ENCODE results near the gene KANK2. TPM values are rescaled to one million over a fixed set of nuclear protein-coding genes. Genes with fewer than 3 reads are reported as not detected.
"Not testable (repeated sequence)": the region's sequence is repeated elsewhere in the genome, so short reads cannot be mapped to it uniquely, and the experiment has no call there.

The KANK2 gene
- total RNA-seq, 5 donors from 2014 or later (not counting 1 experiment from before 2014, with no cell fraction given) = 0.68 to 1.9 (median 1.2) TPM

GRCh38 chr19:11140896-11141295 is 56.4 kb downstream of the KANK2 start:
- DNase-seq (no peak), ATAC-seq (replicated peaks in 1 of 4) (no peak)
- Histone ChIP-seq H3K9me3 (no peaks in the 10 kb centered on the region), H3K27me3 (replicated peaks in 1 of 2; ENCODE audit: control insufficient read depth in 2 of 2, extremely low read depth in 1 of 2, insufficient read depth in 2 of 2, low read length in 1 of 2) (peaks cover 0 to 15% of the 10 kb centered on the region in 2 experiments), H3K4me3 (ENCODE audit: control insufficient read depth in 1 of 2, extremely low read depth in 1 of 2, low read length in 1 of 2) (no peak overlapping the region), H3K36me3 (ENCODE audit: control insufficient read depth in 2 of 2, extremely low read depth in 1 of 2, insufficient read depth in 1 of 2, low read length in 1 of 2) (no peaks in the 10 kb centered on the region), H3K27ac (ENCODE audit: low read length) (no peak overlapping the region), H3K4me1 (ENCODE audit: control insufficient read depth in 1 of 2, extremely low read depth in 1 of 2, insufficient read depth in 2 of 2, low read length in 2 of 2) (peaks cover 3 to 35% of the 10 kb centered on the region in 2 experiments)
- Mint-ChIP-seq H3K9me3 (no peaks in the 10 kb centered on the region), H3K27ac (no peak overlapping the region), H3K36me3 (no peaks in the 10 kb centered on the region), H3K27me3 (no peaks in the 10 kb centered on the region), H3K4me1 (peaks cover 9 to 25% (median 13%) of the 10 kb centered on the region in 3 donors), H3K4me3 (no peak overlapping the region)
- ChIA-PET CTCF (no interaction called here), POLR2A (no interaction called here)
- WGBS (ENCODE audit: insufficient coverage) = 97% methylated on average over 5 of the region's 9 CpGs

DNA sequence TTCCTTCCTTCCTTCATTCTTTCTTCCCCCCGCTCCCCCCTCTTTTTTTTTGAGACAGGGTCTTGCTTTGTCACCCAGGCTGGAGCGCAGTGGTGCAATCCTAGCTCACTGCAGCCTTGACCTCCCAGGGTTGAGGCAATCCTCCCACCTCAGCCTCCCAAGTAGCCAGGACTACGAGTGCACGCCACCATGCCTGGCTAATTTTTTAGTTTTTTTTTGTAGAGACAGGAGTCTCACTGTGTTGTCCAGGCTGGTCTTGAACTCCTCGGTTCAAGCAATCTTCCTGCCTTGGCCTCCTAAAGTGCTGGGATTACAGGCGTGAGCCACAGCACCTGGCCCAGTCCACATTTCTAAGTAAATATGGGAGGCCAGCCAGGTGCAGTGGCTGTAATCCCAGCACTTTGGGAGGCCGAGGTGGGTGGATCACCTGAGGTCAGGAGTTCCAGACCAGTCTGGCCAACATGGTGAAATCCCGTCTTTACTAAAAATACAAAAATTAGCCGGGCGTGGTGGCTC is 57.3 kb downstream of the KANK2 start:
- H3K4me3 Mint-ChIP-seq; H3K9me3 ChIP-seq; H3K27ac ChIP-seq (ENCODE audit: low read length); H3K36me3 ChIP-seq (ENCODE audit: control insufficient read depth in 2 of 2, extremely low read depth in 1 of 2, insufficient read depth in 1 of 2, low read length in 1 of 2); DNase-seq; ATAC-seq (replicated peaks in 1 of 4); H3K36me3 Mint-ChIP-seq; H3K27ac Mint-ChIP-seq; H3K27me3 Mint-ChIP-seq; H3K9me3 Mint-ChIP-seq; H3K4me3 ChIP-seq (ENCODE audit: control insufficient read depth in 1 of 2, extremely low read depth in 1 of 2, low read length in 1 of 2); POLR2A ChIA-PET: not testable (repeated sequence)
- H3K4me1 Mint-ChIP-seq = peaks cover 9 to 25% (median 13%) of the 10 kb centered on the region in 3 donors
- H3K27me3 ChIP-seq (replicated peaks in 1 of 2; ENCODE audit: control insufficient read depth in 2 of 2, extremely low read depth in 1 of 2, insufficient read depth in 2 of 2, low read length in 1 of 2) = peaks cover 0 to 15% of the 10 kb centered on the region in 2 experiments
- 97% methylated on average over 6 of the region's 10 CpGs for WGBS (ENCODE audit: insufficient coverage)
- CTCF ChIA-PET = interaction anchor here in 1 of 2 donors (0.6 kb wide), 1 partner anchor 672 kb away, joined by 4 read pairs; no protein-coding TSS in a partner anchor
- peaks cover 3 to 35% of the 10 kb centered on the region in 2 experiments for H3K4me1 ChIP-seq (ENCODE audit: control insufficient read depth in 1 of 2, extremely low read depth in 1 of 2, insufficient read depth in 2 of 2, low read length in 2 of 2)

DNA sequence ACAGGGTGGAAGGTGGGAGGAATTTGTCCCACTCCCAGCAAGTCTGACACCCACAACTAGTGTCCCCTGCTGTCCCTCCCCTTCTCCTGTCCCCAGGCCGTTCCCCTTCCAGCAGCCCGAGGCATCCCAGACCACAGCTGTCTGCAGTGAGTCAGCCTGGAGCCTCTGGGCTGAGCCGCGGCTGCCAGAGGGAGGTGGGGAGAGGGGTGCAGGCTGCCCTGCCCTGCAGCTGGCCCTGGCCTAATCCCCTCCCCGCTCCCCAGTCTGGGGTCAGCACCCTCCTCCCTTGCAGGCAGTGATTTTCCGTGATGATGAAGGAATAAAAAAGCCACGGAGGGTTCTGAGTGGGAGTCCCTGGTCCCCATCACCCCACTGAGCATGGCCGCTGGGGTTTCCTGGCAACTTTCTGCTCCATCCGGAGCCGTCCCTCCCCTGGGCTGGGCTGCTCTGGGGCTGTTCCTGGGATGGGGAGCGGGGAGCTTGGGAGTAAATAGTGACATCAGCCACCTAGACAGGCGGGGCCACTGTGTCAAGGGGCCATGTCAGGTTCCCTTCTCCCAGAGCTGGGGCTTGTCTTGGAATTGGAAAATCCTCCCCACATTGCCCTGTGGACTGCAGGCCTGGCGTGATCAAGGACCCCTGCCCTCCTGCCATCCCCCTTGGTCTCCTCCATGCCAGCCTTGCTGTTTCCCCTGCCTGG is 58.6 kb downstream of the KANK2 start:
- ATAC-seq (replicated peaks in 1 of 4) = no peak
- Histone ChIP-seq H3K4me1 (ENCODE audit: control insufficient read depth in 1 of 2, extremely low read depth in 1 of 2, insufficient read depth in 2 of 2, low read length in 2 of 2) (peaks cover 3 to 35% of the 10 kb centered on the region in 2 experiments), H3K9me3 (no peaks in the 10 kb centered on the region), H3K27ac (ENCODE audit: low read length) (no peak overlapping the region), H3K36me3 (ENCODE audit: control insufficient read depth in 2 of 2, extremely low read depth in 1 of 2, insufficient read depth in 1 of 2, low read length in 1 of 2) (no peaks in the 10 kb centered on the region), H3K27me3 (replicated peaks in 1 of 2; ENCODE audit: control insufficient read depth in 2 of 2, extremely low read depth in 1 of 2, insufficient read depth in 2 of 2, low read length in 1 of 2) (peaks cover 0 to 15% of the 10 kb centered on the region in 2 experiments), H3K4me3 (ENCODE audit: control insufficient read depth in 1 of 2, extremely low read depth in 1 of 2, low read length in 1 of 2) (no peak overlapping the region)
- 85% methylated on average over 9 of the region's 13 CpGs for WGBS (ENCODE audit: insufficient coverage)
- ChIA-PET POLR2A (no interaction called here), CTCF (interaction anchor here in 1 of 2 donors (0.6 kb wide), 1 partner anchor 92 kb away, joined by 6 read pairs; no protein-coding TSS in a partner anchor)
- H3K4me1 Mint-ChIP-seq = peaks cover 9 to 25% (median 13%) of the 10 kb centered on the region in 3 donors
- H3K4me3 Mint-ChIP-seq = peak overlapping the region in 1 of 3 donors; percentile 45
- H3K27ac Mint-ChIP-seq = no peak overlapping the region
- DNase-seq = no peak
- H3K27me3 Mint-ChIP-seq = no peaks in the 10 kb centered on the region
- no peaks in the 10 kb centered on the region for H3K9me3 Mint-ChIP-seq
- no peaks in the 10 kb centered on the region for H3K36me3 Mint-ChIP-seq

DNA sequence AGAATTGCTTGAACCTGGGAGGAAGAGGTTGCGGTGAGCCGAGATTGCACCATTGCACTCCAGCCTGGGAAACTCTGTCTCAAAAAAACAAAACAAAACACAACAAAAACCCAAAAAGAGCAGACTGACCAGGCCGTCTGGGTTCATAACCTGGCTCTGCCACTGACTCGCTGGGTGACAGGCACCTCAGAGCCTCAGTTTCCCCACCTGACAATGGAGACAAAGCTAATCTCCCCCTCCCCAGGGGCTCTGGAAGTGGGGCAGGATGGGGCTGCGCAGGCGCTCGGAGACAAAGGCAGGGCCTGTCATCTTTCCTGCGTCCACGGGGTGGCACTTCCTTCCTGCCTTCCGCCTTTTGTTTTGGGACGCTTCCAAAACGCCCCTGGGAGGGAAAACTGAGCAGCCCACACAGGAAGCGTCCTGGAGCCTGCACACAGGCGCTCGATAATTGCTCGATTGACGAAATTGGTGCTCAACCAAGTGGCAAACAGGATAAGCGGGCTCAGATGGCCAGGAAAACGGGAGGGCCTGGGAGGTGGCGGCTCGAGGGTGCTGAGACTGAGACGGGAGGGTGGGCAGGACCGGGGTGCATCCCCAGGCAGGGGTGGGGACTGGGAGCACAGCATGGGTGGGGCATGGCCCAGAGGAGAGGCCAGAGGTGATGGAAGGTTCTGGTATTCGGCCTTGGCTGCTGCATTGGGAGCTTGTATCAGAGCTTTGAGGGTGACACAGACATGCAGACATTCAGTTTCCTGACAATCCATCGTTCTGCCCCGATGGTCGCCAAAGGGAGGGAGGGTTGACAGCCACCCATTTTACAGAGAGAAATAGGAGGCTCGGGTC is 59.6 kb downstream of the KANK2 start:
- ChIA-PET POLR2A (interaction anchor here in 1 of 2 donors (0.5 kb wide), 1 partner anchor 180 kb away, joined by 3 read pairs; no protein-coding TSS in a partner anchor), CTCF (interaction anchor here in 1 of 2 donors (0.6 kb wide), 1 partner anchor 91 kb away, joined by 6 read pairs; no protein-coding TSS in a partner anchor)
- no peak overlapping the region for H3K27ac ChIP-seq (ENCODE audit: low read length)

DNA sequence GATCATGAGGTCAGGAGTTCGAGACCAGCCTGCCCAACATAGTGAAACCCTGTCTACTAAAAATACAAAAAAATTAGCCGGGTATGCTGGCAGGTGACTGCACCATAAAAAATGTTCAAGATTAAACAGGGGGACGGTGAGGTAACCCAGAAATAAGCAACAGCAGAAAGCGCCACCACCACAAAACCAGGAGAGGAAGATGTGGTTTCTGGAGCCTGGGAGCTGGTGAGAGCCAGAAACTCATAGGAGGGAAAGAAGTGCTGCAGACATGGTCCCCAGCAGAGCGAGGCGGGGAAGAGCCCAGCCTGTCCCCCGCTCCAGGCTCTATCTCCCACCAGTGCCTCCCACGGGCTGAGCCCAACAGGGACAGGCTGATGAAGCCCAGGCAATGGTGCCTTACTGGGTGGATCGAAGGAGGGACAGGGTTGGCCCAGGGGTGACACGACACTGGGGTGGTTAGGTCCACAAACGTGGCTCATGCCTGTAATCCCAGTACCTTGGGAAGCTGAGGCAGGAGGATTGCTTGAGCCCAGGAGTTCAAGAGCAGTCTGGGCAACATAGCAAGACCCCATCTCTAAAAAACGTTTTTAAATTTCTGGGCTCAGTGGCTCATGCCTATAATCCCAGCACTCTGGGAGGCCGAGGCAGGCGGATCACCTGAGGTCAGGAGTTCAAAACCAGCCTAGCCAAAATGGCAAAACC is 60.8 kb downstream of the KANK2 start:
- no peak for ATAC-seq (replicated peaks in 1 of 4)
- Mint-ChIP-seq H3K9me3 (no peaks in the 10 kb centered on the region), H3K4me3 (peak overlapping the region in 2 of 3 donors; percentile 39 to 83), H3K27ac (no peak overlapping the region), H3K27me3 (no peaks in the 10 kb centered on the region), H3K4me1 (peaks cover 9 to 18% (median 13%) of the 10 kb centered on the region in 3 donors), H3K36me3 (peaks cover 9% of the 10 kb centered on the region)
- Histone ChIP-seq H3K27ac (ENCODE audit: low read length) (no peak overlapping the region), H3K4me1 (ENCODE audit: control insufficient read depth in 1 of 2, extremely low read depth in 1 of 2, insufficient read depth in 2 of 2, low read length in 2 of 2) (peaks cover 3 to 23% of the 10 kb centered on the region in 2 experiments), H3K9me3 (no peaks in the 10 kb centered on the region), H3K27me3 (replicated peaks in 1 of 2; ENCODE audit: control insufficient read depth in 2 of 2, extremely low read depth in 1 of 2, insufficient read depth in 2 of 2, low read length in 1 of 2) (peaks cover 0 to 15% of the 10 kb centered on the region in 2 experiments), H3K4me3 (ENCODE audit: control insufficient read depth in 1 of 2, extremely low read depth in 1 of 2, low read length in 1 of 2) (no peak overlapping the region), H3K36me3 (ENCODE audit: control insufficient read depth in 2 of 2, extremely low read depth in 1 of 2, insufficient read depth in 1 of 2, low read length in 1 of 2) (peaks cover 0 to 7% of the 10 kb centered on the region in 2 donors)
- DNase-seq = no peak
- ChIA-PET POLR2A (interaction anchor here in 1 of 2 donors (0.7 kb wide), 1 partner anchor 14 kb away, joined by 3 read pairs; no protein-coding TSS in a partner anchor), CTCF (no interaction called here)
- 79% methylated on average over 5 of the region's 14 CpGs for WGBS (ENCODE audit: insufficient coverage)

More for the DNA sequence above, 59.6 kb downstream of the KANK2 start:
- peak overlapping the region; percentile 70 to 80 for H3K27ac Mint-ChIP-seq
- peak; percentile 16 to 76 (median 44) for DNase-seq
- WGBS (ENCODE audit: insufficient coverage) = 6% methylated on average over 23 of the region's 28 CpGs
- H3K36me3 Mint-ChIP-seq = peaks cover 3% of the 10 kb centered on the region
- no peaks in the 10 kb centered on the region for H3K9me3 Mint-ChIP-seq
- Histone ChIP-seq H3K36me3 (ENCODE audit: control insufficient read depth in 2 of 2, extremely low read depth in 1 of 2, insufficient read depth in 1 of 2, low read length in 1 of 2) (no peaks in the 10 kb centered on the region), H3K4me1 (ENCODE audit: control insufficient read depth in 1 of 2, extremely low read depth in 1 of 2, insufficient read depth in 2 of 2, low read length in 2 of 2) (peaks cover 3 to 26% of the 10 kb centered on the region in 2 experiments), H3K4me3 (ENCODE audit: control insufficient read depth in 1 of 2, extremely low read depth in 1 of 2, low read length in 1 of 2) (peak overlapping the region; percentile 49 to 52), H3K27me3 (replicated peaks in 1 of 2; ENCODE audit: control insufficient read depth in 2 of 2, extremely low read depth in 1 of 2, insufficient read depth in 2 of 2, low read length in 1 of 2) (peaks cover 0 to 15% of the 10 kb centered on the region in 2 experiments), H3K9me3 (no peaks in the 10 kb centered on the region)
- H3K4me3 Mint-ChIP-seq = peak overlapping the region; percentile 77 to 83 (median 80)
- no peaks in the 10 kb centered on the region for H3K27me3 Mint-ChIP-seq
- ATAC-seq (replicated peaks in 1 of 4) = peak; percentile 66 to 84 (median 80)
- H3K4me1 Mint-ChIP-seq = peaks cover 9 to 18% (median 13%) of the 10 kb centered on the region in 3 donors

Data from T-cell (primary cell).